ENCODE measurements around the gene ATP8B4. TPM values are rescaled to one million over a fixed set of nuclear protein-coding genes. Genes with fewer than 3 reads are reported as not detected.
A peak's percentile ranks its signal among the peaks of the same experiment; 100 is the strongest.
"Not testable (repeated sequence)": the region's sequence is repeated elsewhere in the genome, so short reads cannot be mapped to it uniquely, and the experiment has no call there.

The ATP8B4 gene
- total RNA-seq (2014; rRNA removed; shearing (Covaris generic)): 2.8 and 4.2 TPM in 2 replicates
- polyA plus RNA-seq (2014; cell fraction: nucleus; rRNA removed): 2.0 and 4.1 TPM in 2 replicates

DNA sequence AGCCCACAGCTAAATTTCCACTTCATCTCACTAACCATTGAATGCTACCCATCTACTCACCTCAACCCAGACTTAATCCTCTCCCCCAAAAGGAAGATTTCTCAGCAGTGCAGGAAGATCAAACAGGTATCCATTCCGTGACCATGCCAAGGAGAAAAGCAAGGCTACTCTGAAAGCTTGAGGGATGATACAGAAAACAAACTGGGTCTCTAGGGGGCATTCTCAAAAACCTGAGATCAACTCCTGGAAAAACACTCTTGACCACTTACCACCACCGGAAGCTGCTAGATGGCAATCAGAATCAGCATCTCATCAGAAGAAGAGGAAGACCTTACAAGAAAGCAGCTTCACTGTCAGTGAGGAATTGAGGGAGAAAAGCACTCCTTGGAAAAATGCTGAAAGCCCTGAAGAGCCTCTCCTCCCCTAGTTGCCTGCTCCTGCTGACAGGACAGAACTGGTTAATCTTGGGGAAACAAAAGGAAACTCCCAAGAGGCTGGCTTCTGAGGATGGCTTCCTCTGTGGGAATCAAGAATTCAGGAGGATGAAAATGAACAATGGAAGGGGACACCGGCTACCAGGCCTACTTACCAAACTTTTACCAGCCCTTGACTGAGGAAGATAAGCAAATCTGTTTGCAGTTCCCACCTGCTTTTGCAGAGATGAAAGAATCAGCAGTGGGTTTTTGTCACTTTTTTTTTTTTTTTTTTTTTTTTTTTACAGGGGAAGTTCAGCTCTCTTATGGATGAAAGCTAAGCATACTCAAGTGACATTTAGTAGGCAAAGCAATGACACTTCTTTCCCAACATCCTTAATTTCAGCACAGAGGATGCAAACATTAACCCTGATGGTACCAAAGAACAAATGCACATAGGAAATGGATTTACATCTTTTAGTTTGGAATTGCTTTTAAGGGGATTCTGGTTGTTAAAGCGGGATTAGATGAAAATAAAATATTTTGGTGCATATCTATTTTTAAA is at the start of gene ATP8B4:
Gene ATP8B4, minus strand, starts transcription at position 171 of the 978 bp plus-strand sequence. CDS start 12,267 bp downstream, outside the sequence.
- no peak for DNase-seq (ENCODE audit: extremely low read depth, low read depth)

- DNase-seq (ENCODE audit: extremely low read depth, low read depth): no peak
Measured at GRCh38 chr15:50168379-50168778, 49.3 kb upstream of the ATP8B4 start.

- no peak for DNase-seq (ENCODE audit: extremely low read depth, low read depth)
Measured at GRCh38 chr15:50167110-50167509, 48.1 kb upstream of the ATP8B4 start.

DNA sequence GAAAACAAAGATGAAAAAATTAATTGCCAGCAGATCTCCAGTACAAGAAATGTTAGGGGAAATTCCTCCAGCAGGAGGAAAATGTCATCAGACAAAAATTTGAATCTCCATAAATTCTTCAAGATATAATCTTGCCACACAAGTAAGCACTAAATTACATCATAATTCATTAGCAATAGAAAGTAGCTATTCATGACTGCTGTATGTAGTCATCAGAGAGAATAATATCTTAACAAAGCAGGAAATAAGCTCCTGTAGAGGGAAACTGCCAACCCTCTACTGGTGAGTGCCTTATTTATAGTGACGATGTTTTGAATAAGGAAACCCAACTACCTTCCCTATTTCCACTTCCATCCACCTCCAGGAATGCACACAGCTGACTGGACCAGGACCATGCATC is 47.2 kb upstream of the ATP8B4 start:
- DNase-seq (ENCODE audit: extremely low read depth, low read depth): no peak

DNA sequence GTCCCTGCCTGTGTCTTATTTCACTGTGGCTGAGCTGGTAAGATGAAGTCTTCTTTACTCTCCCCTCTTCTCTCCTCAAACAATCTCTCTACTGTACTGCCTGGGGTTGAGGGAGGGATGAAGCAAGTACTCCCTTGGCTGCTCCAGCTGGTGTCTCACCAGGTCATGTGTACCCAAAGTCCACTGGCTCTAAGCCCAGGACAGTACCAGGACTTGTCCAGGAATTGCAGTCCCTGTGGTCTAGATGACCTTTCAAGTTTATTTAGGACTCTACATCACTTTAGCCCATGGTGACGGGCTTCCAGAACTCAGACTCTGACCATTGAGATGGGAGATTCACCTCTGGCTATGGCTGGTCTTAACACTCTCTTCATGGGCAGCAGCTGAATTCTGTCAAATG is 45.4 kb upstream of the ATP8B4 start:
- DNase-seq (ENCODE audit: extremely low read depth, low read depth): no peak

DNA sequence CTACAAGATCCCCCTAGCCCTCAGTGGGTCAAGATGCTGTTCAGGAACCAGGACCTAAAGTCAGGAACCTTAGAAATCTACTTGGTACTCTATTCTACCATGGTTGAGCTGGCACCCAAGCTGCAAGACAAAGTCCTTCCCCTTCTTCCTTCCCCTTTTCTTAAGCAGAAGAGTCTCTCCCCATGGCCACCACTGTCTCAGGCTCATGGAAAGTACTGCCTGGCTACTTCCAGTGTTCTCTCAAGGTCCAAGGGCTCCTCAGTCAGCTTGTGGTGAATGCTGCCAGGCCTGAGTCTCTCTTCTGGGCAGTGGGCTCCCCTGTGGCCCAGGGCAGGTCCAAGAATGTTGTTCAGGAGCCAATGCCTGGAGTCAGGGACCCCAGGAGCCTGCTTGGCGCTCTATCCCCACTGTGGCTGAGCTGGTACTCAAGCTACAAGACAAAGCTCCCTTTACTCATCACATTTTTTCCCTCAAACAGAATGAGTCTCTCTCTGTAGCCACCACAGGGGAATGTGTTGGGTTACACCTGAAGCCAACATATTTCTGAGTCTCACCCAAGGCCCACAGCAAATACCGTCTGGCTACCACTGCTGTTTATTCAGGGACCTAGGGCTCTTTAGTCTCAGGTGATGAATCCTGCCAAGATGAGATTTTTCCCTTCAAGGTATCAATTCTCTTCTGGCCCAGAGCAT is 44.8 kb upstream of the ATP8B4 start:
- no peak for DNase-seq (ENCODE audit: extremely low read depth, low read depth)

DNA sequence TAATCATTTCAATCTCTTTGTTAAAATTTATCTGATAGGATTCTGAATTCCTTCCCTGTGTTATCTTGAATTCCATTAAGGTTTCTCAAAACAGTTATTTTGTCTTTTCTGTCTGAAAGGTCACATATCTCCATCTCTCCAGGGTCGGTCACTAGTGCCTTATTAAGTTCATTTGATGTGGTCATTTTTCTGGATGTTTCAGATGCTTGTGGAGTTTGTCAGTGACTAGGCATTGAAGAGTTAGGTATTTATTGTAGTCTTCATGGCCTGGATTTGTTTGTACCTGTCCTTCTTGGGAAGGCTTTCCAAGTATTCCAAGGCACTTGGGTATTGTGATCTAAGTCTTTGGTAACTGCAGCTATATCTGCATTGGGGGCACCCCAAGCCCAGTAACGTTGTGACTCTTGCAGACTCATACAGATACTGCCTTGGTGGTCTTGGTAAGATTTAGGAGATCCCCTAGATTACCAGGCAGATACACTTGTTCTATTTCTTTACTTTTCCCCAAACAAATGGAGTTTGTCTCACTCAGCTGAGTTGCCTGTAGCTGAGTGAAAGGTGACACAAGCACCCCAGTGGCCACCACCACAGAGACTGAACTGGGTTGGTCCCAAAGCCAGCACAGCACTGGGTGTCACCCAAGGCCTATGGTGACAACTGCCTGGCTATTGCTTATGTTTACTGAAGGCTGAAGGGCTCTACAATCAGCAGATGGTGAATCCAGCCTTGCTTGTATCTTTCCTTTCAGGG is 44.1 kb upstream of the ATP8B4 start:
- DNase-seq (ENCODE audit: extremely low read depth, low read depth): no peak

DNA sequence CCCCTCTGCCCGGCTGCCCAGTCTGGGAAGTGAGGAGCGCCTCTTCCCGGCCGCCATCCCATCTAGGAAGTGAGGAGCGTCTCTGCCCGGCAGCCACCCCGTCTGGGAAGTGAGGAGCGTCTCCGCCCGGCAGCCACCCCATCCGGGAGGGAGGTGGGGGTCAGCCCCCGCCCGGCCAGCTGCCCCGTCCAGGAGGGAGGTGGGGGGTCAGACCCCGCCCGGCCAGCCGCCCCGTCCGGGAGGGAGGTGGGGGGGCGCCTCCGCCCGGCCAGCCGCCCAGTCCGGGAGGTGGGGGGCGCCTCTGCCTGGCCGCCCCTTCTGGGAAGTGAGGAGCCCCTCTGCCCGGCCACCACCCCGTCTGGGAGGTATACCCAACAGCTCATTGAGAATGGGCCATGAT is 39.2 kb upstream of the ATP8B4 start:
- not testable (repeated sequence) for DNase-seq (ENCODE audit: extremely low read depth, low read depth)

DNA sequence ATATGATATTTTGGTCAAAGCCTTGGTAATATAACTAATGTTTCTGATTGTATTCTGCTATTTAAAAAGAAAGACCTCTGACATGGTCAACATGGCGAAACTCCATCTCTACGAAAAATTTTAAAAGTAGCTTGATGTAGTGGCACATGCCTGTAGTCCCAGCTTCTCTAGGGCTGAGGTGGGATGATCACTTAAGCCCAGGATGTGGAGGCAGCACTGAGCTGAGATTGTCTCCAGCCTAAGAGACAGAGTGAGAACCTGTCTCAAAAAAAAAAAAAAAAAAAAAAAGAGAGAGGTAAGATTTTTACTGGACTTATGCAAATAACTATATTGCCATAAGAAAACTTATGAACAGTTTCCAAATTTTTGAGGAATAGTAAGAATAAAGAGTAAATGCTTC is 32.4 kb upstream of the ATP8B4 start:
- no peak for DNase-seq (ENCODE audit: extremely low read depth, low read depth)

- no peak for DNase-seq (ENCODE audit: extremely low read depth, low read depth)
Measured at GRCh38 chr15:50150851-50151250, 31.8 kb upstream of the ATP8B4 start.

DNA sequence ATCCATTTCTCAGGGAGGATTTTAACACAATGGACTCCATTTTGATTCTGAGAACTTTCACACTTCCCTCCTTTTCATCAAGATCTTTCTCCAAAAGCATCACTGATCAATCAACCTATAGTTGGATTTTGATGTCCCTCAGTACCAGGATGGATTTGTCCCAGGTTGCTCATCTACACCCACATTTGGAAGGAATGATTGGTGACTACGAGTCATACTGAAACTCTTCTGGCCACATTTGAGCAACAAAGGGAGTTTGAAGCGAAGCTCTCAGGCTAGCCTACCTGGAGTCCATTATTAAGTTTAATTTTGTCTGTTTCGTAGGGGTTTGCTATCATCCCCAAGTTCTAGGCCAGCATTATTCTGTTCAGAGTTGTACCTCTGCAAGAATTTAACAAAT is 31.3 kb upstream of the ATP8B4 start:
- no peak for DNase-seq (ENCODE audit: extremely low read depth, low read depth)

DNA sequence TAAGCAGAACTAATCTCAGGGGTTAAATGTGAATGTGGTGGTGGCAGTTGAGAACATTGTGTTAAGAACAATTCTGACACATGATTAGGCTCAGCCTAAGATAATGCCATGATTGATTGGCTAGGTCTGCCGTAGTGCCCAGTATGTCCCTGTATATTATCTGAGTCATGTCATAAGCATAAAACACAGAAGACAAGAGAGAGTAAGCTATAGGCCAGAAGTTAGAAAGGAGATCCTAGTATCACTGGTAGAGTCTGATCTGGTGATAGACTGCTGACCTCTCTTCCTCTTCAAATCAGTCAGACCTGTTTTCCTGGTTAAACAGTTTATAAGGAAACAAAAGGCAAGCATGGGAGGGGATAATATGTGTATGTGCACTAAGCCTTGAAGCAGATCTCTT is 30.1 kb upstream of the ATP8B4 start:
- DNase-seq (ENCODE audit: extremely low read depth, low read depth): no peak

GRCh38 chr15:50148362-50148963 is 29.4 kb upstream of the ATP8B4 start:
- DNase-seq (ENCODE audit: extremely low read depth, low read depth): peak; percentile 61

DNA sequence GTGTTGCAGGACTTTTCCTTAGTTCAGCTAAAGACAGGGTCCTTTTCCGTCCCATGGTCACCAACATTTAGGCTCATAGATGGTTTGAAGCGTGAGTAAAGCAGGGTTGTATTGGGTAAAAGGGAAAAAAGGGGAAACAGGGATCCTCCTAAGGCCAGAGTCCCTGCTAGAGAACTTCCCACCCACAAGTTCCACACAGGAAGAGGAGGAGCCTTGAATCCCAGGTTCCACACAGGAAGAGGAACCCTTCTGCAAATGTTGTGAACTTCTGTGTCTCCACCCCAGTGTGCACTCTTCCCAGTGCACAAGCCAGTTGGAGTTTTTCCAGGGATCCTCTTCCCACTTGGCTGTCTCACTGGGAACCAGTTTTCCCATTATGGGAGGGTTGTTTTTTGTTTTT is 27.6 kb upstream of the ATP8B4 start:
- DNase-seq (ENCODE audit: extremely low read depth, low read depth): no peak

DNA sequence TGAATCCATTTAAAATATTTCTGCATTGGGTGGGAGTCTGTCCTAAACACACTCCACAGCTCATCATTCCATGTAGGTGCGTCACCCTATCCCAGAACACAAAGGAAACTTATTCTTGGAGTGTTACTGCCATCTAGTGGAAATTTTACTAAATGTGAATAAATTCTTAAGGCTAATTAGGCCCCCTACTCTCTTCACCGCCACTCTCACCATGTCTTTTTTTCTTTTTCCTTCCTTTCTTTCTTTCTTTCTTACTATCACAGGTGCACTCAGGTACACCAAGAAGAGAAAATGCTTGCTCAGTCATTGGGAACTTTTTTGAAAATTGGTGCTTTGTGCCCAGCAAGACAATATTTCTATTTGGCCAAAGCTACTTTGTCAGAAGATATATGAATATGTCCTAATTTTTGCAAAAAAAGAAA is 26.4 kb upstream of the ATP8B4 start:
- DNase-seq (ENCODE audit: extremely low read depth, low read depth): peak; percentile 87

GRCh38 chr15:50144341-50145120 is 25.5 kb upstream of the ATP8B4 start:
- DNase-seq (ENCODE audit: extremely low read depth, low read depth): no peak

GRCh38 chr15:50143255-50143860 is 24.3 kb upstream of the ATP8B4 start:
- no peak for DNase-seq (ENCODE audit: extremely low read depth, low read depth)

GRCh38 chr15:50141856-50142255 is 22.8 kb upstream of the ATP8B4 start:
- no peak for DNase-seq (ENCODE audit: extremely low read depth, low read depth)

DNA sequence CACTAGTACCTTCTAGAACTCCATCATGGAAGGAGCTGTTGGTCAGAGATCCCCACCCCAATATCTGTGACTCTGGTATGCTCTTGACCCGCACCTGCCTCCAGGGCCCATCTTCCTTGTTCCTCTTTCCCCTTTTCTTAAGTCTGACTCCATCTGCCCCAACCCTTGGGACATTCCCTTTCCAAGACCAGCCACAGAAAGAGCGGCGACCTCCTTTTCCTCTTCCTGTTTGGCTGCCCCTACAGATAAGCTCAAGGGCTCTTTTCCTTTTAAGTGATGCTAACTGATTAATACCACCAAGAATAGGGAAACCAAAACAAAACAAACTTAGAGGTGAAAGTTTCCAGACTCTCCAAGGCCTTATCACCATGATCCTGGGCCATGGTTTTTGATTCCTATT is 21.9 kb upstream of the ATP8B4 start:
- no peak for DNase-seq (ENCODE audit: extremely low read depth, low read depth)
